SH-SY5Y (cell line): ENCODE results near the gene DCN.

ENCODE experiments used
- GATA2 ChIP-seq: IDR thresholded peaks from 2 replicates; pipeline ENCODE4 v1.6.1; 2011; ENCODE audit warnings: mild to moderate bottlenecking, low read depth, low read length
- GATA3 ChIP-seq: IDR thresholded peaks from 2 replicates; pipeline ENCODE4 v1.6.1; 2011; ENCODE audit warnings: low read depth, mild to moderate bottlenecking, low read length, moderate library complexity

GRCh38 chr12:91189516-91189915 lies 6.9 kb upstream of the DCN start:
- TF ChIP-seq GATA3 (no peak), GATA2 (no peak)
